ENCODE measurements around the gene HPS1. TPM values are rescaled to one million over a fixed set of nuclear protein-coding genes. Genes with fewer than 3 reads are reported as not detected.

HPS1 gene
- total RNA-seq, 1 experiment from 2014 or later: 2.8 TPM

DNA sequence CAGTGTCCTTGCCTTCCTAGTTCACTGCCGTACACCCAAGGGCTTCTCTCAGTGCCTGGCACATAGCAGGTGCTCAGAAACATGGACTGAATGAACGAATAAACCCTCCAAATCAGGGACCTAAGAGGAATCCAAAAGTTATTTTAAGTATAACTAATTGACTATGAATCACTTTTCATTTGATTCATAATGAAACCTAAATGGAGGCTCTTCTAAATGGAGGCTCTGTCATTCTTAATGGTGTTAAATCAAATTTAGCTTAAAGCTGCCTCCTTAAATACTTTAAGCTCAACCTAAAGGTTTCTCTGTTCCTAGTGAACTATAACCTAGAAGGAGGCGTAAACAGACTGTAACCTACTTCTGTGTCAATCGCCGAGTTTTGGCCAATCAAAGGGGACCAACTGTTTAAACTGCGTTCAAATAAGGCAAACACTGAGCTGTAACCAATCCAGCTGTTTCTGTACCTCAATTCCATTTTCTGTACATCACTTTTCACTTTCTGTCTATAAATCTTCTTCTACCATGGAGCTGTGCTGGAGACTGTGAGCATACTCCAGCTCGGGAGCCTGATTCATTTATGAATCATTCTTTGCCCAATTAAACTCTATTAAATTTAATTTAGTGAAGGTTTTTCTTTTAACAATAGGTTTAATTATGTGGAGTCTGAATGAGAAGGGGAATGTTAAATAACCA is 42.8 kb downstream of the HPS1 start:
- no peak overlapping the region for H3K4me3 ChIP-seq
- H3K4me1 ChIP-seq: no peaks in the 10 kb centered on the region
- H3K27ac ChIP-seq: no peak overlapping the region
- peaks cover under 1% of the 10 kb centered on the region; the same call in 1 of the 2 replicates for H3K27me3 ChIP-seq
- DNase-seq: no peak
- H3K9me3 ChIP-seq (replicated peaks): no peaks in the 10 kb centered on the region
- no peaks in the 10 kb centered on the region for H3K36me3 ChIP-seq

- Histone ChIP-seq H3K4me3 (no peak overlapping the region), H3K27ac (no peak overlapping the region), H3K27me3 (peaks cover 6% of the 10 kb centered on the region; the same call in 1 of the 2 replicates), H3K36me3 (no peaks in the 10 kb centered on the region), H3K4me1 (no peaks in the 10 kb centered on the region), H3K9me3 (replicated peaks) (no peaks in the 10 kb centered on the region)
- no peak for DNase-seq
Measured at GRCh38 chr10:98402931-98403718, 43.6 kb downstream of the HPS1 start.

GRCh38 chr10:98402478-98402877 is 44.3 kb downstream of the HPS1 start:
- H3K9me3 ChIP-seq (replicated peaks): no peaks in the 10 kb centered on the region
- no peak for DNase-seq

DNA sequence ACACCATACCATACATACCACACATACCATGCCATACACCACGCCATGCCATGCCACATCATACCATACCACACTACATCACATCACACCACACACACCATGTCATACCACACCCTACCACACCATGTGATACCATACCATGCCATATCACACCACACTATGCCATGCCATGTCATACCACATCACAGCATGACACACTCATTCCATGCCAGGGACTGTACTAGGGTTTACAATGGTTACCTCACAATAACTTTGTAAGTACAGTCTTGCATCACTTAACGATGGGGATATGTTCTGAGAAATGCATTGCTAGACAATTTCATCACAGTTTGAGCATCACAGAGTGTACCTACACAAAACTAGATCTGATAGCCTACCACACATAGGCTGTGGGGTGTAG is 46.3 kb downstream of the HPS1 start:
- no peak for DNase-seq
- no peaks in the 10 kb centered on the region for H3K36me3 ChIP-seq
- H3K4me3 ChIP-seq: no peak overlapping the region
- no peaks in the 10 kb centered on the region for H3K4me1 ChIP-seq
- no peak overlapping the region for H3K27ac ChIP-seq
- no peaks in the 10 kb centered on the region for H3K9me3 ChIP-seq (replicated peaks)
- peaks cover 6% of the 10 kb centered on the region; the same call in 1 of the 2 replicates for H3K27me3 ChIP-seq

More at GRCh38 chr10:98402478-98402877, 44.3 kb downstream of the HPS1 start:
- Histone ChIP-seq H3K27ac (no peak overlapping the region), H3K4me3 (no peak overlapping the region), H3K27me3 (peaks cover 6% of the 10 kb centered on the region; the same call in 1 of the 2 replicates), H3K4me1 (no peaks in the 10 kb centered on the region), H3K36me3 (no peaks in the 10 kb centered on the region)

DNA sequence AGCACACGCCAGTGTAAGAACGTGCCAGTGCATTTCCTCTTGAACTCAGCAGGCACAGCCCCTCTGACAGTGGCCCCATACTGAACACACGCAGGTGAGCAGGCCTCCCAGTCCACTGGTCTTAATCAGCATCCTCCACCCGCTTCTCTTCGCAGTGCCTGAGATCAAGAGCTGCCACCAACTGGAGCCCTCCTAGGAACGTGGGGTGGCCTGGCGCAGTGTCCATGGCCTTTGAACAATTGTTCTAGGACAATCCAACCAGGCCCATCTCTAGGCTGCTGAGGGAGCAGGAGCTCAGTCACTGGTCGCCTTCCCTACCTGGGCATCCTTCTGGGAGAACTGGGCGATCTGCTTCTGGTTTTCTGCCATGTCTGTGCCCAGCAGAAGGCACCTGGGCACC is 47.0 kb downstream of the HPS1 start:
- no peak overlapping the region for H3K27ac ChIP-seq
- H3K27me3 ChIP-seq: peaks cover 6% of the 10 kb centered on the region; the same call in 1 of the 2 replicates
- H3K4me1 ChIP-seq: no peaks in the 10 kb centered on the region
- H3K36me3 ChIP-seq: no peaks in the 10 kb centered on the region
- no peak for DNase-seq
- H3K9me3 ChIP-seq (replicated peaks): no peaks in the 10 kb centered on the region
- no peak overlapping the region for H3K4me3 ChIP-seq

DNA sequence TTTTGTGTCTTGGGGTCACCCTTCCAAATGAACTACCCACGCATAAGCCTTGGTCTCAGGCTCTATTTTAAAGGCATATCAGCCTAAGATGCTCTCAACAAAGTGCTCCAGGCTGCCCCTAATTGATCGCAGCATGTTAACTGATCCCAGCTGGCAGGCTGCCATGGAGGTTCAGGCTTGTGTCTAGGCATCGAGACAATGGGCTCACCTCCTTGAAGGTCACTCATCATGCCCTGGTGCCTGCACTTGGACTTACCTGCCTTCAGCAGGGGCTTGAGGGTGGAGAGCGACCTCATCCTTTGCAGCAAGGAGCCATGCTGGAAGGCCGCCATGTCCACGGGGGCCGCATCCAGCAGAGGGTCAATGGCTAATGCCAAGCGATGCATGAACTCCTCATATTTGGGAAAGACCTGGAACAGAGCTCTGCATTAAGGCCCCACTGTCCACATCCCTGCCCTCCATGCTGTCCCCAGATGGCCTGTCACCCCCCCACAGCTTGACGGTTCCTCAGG is 49.6 kb downstream of the HPS1 start:
- Histone ChIP-seq H3K4me3 (no peak overlapping the region), H3K36me3 (no peaks in the 10 kb centered on the region), H3K4me1 (no peaks in the 10 kb centered on the region), H3K27ac (no peak overlapping the region), H3K9me3 (replicated peaks) (no peaks in the 10 kb centered on the region), H3K27me3 (peaks cover 6% of the 10 kb centered on the region; the same call in 1 of the 2 replicates)
- DNase-seq: no peak

DNA sequence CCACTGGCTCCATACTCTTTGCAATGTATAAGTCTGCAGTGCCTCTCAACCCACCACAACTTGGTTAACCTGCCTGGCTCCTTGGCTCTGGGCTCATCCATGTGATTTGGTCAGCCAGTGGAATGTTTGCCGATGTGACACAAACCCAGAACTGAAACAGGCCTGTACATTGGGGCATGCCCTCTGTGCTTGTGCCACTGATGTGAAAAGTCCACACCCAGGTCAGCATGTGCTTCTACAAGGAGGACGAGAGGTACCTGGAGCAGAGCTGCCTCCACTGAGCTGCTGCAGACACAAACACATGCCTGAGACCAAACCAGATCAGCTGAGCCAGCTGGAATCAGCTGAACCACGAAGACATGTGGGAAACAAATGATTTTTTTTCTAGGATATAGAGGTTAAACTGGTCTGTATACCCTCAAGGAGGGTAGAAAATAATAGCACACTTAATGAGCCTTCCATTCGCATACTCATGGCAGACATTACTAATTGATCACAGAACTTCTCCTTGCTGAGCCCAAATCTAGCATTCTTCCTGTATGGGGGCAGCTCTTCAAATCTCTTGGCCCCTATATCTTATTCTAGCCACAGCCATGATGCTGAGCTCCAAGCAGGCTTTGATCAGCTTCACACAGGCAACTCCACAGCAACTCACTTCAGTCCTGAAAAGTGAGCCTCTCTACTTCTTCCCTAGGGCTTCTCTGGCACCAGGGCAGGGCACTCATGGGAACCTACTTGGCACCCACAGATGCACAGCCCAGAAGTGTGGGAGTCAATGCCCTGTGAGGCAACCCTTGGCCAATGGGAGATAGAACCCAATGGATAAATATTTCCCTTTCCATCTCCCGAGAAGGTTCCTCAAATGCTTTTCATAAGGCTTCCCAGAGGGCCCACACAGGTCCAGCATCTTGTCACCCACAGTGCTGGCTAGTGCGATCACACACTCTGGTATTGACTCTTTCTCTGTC is 50.4 kb downstream of the HPS1 start:
- Histone ChIP-seq H3K27ac (no peak overlapping the region), H3K27me3 (peaks cover 6% of the 10 kb centered on the region; the same call in 1 of the 2 replicates), H3K4me3 (no peak overlapping the region), H3K9me3 (replicated peaks) (no peaks in the 10 kb centered on the region), H3K36me3 (no peaks in the 10 kb centered on the region), H3K4me1 (no peaks in the 10 kb centered on the region)
- DNase-seq: no peak

GRCh38 chr10:98394851-98395440 is 51.8 kb downstream of the HPS1 start:
- H3K27ac ChIP-seq: no peak overlapping the region
- H3K4me1 ChIP-seq: no peaks in the 10 kb centered on the region
- H3K9me3 ChIP-seq (replicated peaks): no peaks in the 10 kb centered on the region
- 0 out of 2 replicates have a peak, but pooled peaks cover 6% of the 10 kb centered on the region for H3K27me3 ChIP-seq
- no peak for DNase-seq
- no peak overlapping the region for H3K4me3 ChIP-seq
- no peaks in the 10 kb centered on the region for H3K36me3 ChIP-seq

- no peak overlapping the region for H3K4me3 ChIP-seq
- H3K27ac ChIP-seq: no peak overlapping the region
- H3K27me3 ChIP-seq: 0 out of 2 replicates have a peak, but pooled peaks cover 3% of the 10 kb centered on the region
- no peak for DNase-seq
- H3K36me3 ChIP-seq: no peaks in the 10 kb centered on the region
- no peaks in the 10 kb centered on the region for H3K4me1 ChIP-seq
- no peaks in the 10 kb centered on the region for H3K9me3 ChIP-seq (replicated peaks)
Measured at GRCh38 chr10:98391578-98391991, 55.1 kb downstream of the HPS1 start.

DNA sequence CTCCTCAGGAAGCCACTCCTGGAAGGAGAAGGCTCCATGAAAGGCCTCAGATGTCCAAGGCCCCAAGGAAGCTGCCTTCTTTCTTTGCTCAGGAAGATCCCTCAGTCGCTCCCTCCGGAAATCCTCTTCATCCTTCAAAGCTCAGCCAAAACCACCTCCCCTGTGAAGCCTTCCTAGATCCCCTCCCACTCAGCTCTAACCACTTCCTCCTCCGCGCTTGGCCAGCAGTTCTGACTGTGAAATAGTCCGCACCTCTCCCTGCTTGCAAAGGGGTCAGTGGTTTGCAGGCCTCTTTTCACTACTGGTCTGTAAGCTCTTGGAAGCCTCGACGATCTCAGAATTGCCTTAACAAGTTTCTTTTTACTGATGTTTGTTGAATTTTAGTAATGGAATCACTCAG is 55.7 kb downstream of the HPS1 start:
- H3K9me3 ChIP-seq (replicated peaks): no peaks in the 10 kb centered on the region
- no peak for DNase-seq
- no peak overlapping the region for H3K4me3 ChIP-seq
- H3K36me3 ChIP-seq: no peaks in the 10 kb centered on the region
- H3K27ac ChIP-seq: no peak overlapping the region
- 0 out of 2 replicates have a peak, but pooled peaks cover 3% of the 10 kb centered on the region for H3K27me3 ChIP-seq
- H3K4me1 ChIP-seq: no peaks in the 10 kb centered on the region

DNA sequence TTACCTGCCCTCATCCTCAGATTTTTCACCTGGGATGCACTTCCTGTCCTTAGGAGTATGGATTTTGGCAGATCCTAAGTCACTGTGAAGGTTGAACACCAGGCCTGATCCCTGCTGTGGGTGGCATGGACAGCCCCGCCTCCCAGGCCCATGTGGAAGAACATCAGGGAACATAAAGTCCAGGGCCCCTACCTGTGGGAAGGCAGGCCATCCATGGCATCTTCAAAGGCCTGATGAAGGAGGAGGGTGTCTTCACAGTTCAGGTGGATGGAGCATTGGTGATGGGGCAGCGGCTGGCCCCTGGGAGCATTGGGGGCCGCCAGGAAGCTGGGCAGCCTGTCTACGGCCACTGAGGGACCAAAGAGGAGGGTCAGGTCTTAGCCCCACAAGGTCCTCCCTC is 56.3 kb downstream of the HPS1 start:
- no peak for DNase-seq
- H3K27ac ChIP-seq: no peak overlapping the region
- no peaks in the 10 kb centered on the region for H3K36me3 ChIP-seq
- H3K27me3 ChIP-seq: 0 out of 2 replicates have a peak, but pooled peaks cover 3% of the 10 kb centered on the region
- no peak overlapping the region for H3K4me3 ChIP-seq
- no peaks in the 10 kb centered on the region for H3K9me3 ChIP-seq (replicated peaks)
- H3K4me1 ChIP-seq: no peaks in the 10 kb centered on the region

DNA sequence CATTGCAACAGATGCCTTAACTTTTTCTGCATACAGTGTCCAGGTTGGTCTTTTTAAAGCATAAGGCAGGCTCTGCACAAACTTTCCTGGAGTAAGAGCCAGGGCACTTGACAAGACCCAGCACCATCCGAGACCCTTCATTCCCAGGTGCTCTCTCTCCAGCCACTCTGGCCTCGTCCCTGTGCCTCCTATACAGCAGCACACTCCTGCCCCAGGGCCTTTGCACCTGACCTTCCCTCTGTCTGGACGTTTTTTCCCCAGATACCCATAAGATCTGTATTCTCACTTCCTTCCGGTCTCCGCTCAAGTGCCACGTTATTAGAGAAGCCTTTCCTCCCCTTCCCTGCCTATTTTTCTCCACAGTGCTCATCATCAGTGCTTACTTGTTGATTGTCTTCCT is 57.3 kb downstream of the HPS1 start:
- no peak for DNase-seq
- no peaks in the 10 kb centered on the region for H3K9me3 ChIP-seq (replicated peaks)
- no peak overlapping the region for H3K4me3 ChIP-seq
- no peaks in the 10 kb centered on the region for H3K4me1 ChIP-seq
- 0 out of 2 replicates have a peak, but pooled peaks cover 3% of the 10 kb centered on the region for H3K27me3 ChIP-seq
- H3K27ac ChIP-seq: no peak overlapping the region
- no peaks in the 10 kb centered on the region for H3K36me3 ChIP-seq

- H3K27ac ChIP-seq: no peak overlapping the region
- H3K36me3 ChIP-seq: no peaks in the 10 kb centered on the region
- peak; percentile 34 to 52 for DNase-seq
- H3K4me1 ChIP-seq: peaks cover 5% of the 10 kb centered on the region
- H3K9me3 ChIP-seq (replicated peaks): no peaks in the 10 kb centered on the region
- 0 out of 2 replicates have a peak, but pooled peaks cover 3% of the 10 kb centered on the region for H3K27me3 ChIP-seq
- H3K4me3 ChIP-seq: no peak overlapping the region
Measured at GRCh38 chr10:98388101-98388655, 58.6 kb downstream of the HPS1 start.
